HG03060 (cell line): ENCODE results near the gene OR4S1.
"Not testable (repeated sequence)": the region's sequence is repeated elsewhere in the genome, so short reads cannot be mapped to it uniquely, and the experiment has no call there.

Source experiments
- ATAC-seq: cut with Tn5 transposase; IDR thresholded peaks from one replicate; pipeline ENCODE4 v1.9.1; 2021; ENCODE audit warnings: low read depth, moderate number of reproducible peaks; ENCODE audit not compliant: unreplicated experiment

The OR4S1 gene

GRCh38 chr11:48305923-48306322 is at the start of gene OR4S1:
Gene OR4S1 (plus strand): TSS chr11:48306223. CDS start chr11:48306223, 0 bp downstream.
- no peak for ATAC-seq

GRCh38 chr11:48261600-48261999 is 44.4 kb upstream of the OR4S1 start:
- ATAC-seq: no peak

- ATAC-seq: no peak
Measured at GRCh38 chr11:48263423-48263911, 42.6 kb upstream of the OR4S1 start, which contains the start of gene OR4X1. Gene OR4X1 (plus strand): TSS chr11:48263861. CDS start chr11:48263861, 0 bp downstream.

- no peak for ATAC-seq
Measured at GRCh38 chr11:48270621-48271020, 35.4 kb upstream of the OR4S1 start.

GRCh38 chr11:48272606-48273005 is 33.4 kb upstream of the OR4S1 start:
- no peak for ATAC-seq

- no peak for ATAC-seq
Measured at GRCh38 chr11:48307760-48308386, 1.9 kb downstream of the OR4S1 start.

GRCh38 chr11:48313590-48313989 is 7.6 kb downstream of the OR4S1 start:
- not testable (repeated sequence) for ATAC-seq

GRCh38 chr11:48319813-48320212 is 13.8 kb downstream of the OR4S1 start:
- not testable (repeated sequence) for ATAC-seq

GRCh38 chr11:48324620-48325019 is 18.6 kb downstream of the OR4S1 start, which contains the start of gene OR4C3:
Gene OR4C3 (plus strand): TSS chr11:48324920. CDS start chr11:48325022, 102 bp downstream.
- ATAC-seq: not testable (repeated sequence)

- ATAC-seq: no peak
Measured at GRCh38 chr11:48341466-48341865, 35.4 kb downstream of the OR4S1 start.

- not testable (repeated sequence) for ATAC-seq
Measured at GRCh38 chr11:48342505-48342904, 36.5 kb downstream of the OR4S1 start.

GRCh38 chr11:48346286-48346685 is 40.3 kb downstream of the OR4S1 start:
- ATAC-seq: not testable (repeated sequence)

- no peak for ATAC-seq
Measured at GRCh38 chr11:48354013-48354412, 48.0 kb downstream of the OR4S1 start.

- ATAC-seq: no peak
Measured at GRCh38 chr11:48354677-48355076, 48.7 kb downstream of the OR4S1 start.
